ENCODE results near the gene MLC1. TPM values are rescaled to one million over a fixed set of nuclear protein-coding genes. Genes with fewer than 3 reads are reported as not detected.
"Not testable (repeated sequence)": the region's sequence is repeated elsewhere in the genome, so short reads cannot be mapped to it uniquely, and the experiment has no call there.

MLC1 gene
- total RNA-seq, 1 donor from 2014 or later, result not detected

DNA sequence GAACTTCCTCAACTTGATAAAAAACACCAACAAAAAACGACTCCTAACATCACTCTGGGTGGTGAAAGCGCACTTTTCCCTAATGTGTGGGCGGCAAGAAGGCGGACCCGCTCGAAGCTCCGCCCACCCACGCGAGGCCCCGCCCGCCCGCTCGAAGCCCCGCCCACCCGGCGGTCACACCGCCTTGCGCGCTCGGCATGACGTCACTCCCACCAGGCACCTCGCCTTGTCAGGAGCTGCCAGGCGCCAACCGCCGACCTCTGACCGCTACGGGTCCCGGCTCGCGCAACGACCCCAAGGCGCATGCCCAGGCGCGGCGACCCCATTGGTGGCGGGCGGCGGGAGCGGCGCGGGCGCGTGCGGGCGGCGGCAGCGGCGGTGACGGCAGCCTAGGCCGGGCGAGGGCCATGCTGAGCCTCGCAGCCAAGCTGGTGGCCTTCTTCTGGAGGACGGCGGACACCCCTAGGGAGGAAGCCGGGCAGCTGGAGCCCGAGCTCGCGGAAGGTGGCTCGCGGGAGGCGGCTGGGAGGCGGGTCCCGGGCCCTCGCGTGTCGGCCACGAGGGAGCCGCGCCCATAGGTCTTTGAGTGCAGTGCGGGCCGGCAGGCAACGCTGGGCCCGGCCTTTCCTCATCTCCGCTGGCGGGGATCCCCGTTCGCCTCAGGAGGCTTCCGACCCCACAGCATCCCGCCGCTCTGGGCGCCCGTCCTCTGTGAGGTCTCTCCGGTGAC, 4.6 kb upstream of the MLC1 start, which contains the start of gene MOV10L1:
Gene MOV10L1 (plus strand): TSS at position 325 of the 730 bp plus-strand sequence. CDS start 83 bp downstream, at position 408.
- H3K27ac Mint-ChIP-seq, result no peak within 1 kb of the TSS
- H3K9me3 Mint-ChIP-seq (ENCODE audit: low read depth), result peaks cover 3% of the 10 kb centered on the region
- peaks cover 5% of the 10 kb centered on the region for H3K4me1 Mint-ChIP-seq (ENCODE audit: low read depth)
- H3K27me3 Mint-ChIP-seq, result peaks cover 22% of the 10 kb centered on the region
- no peak within 1 kb of the TSS for H3K4me3 Mint-ChIP-seq (ENCODE audit: low read depth)
- DNase-seq (ENCODE audit: low spot score, unreplicated experiment), result no peak
- TF ChIP-seq, protein P1, sequence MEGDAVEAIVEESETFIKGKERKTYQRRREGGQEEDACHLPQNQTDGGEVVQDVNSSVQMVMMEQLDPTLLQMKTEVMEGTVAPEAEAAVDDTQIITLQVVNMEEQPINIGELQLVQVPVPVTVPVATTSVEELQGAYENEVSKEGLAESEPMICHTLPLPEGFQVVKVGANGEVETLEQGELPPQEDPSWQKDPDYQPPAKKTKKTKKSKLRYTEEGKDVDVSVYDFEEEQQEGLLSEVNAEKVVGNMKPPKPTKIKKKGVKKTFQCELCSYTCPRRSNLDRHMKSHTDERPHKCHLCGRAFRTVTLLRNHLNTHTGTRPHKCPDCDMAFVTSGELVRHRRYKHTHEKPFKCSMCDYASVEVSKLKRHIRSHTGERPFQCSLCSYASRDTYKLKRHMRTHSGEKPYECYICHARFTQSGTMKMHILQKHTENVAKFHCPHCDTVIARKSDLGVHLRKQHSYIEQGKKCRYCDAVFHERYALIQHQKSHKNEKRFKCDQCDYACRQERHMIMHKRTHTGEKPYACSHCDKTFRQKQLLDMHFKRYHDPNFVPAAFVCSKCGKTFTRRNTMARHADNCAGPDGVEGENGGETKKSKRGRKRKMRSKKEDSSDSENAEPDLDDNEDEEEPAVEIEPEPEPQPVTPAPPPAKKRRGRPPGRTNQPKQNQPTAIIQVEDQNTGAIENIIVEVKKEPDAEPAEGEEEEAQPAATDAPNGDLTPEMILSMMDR (IDR thresholded peaks at IDR 0.05; ENCODE audit: unreplicated experiment), result no peak
- H3K36me3 Mint-ChIP-seq (ENCODE audit: insufficient read depth), result peaks cover 2% of the 10 kb centered on the region

- TF ChIP-seq, protein P1 (IDR thresholded peaks at IDR 0.05; ENCODE audit: unreplicated experiment), result no peak
- H3K4me3 Mint-ChIP-seq (ENCODE audit: low read depth), result no peak overlapping the region
- peaks cover 2% of the 10 kb centered on the region for H3K36me3 Mint-ChIP-seq (ENCODE audit: insufficient read depth)
- peaks cover 5% of the 10 kb centered on the region for H3K4me1 Mint-ChIP-seq (ENCODE audit: low read depth)
- no peak for DNase-seq (ENCODE audit: low spot score, unreplicated experiment)
- H3K27ac Mint-ChIP-seq, result no peak overlapping the region
- peaks cover 3% of the 10 kb centered on the region for H3K9me3 Mint-ChIP-seq (ENCODE audit: low read depth)
- H3K27me3 Mint-ChIP-seq, result peaks cover 22% of the 10 kb centered on the region
These were observed 4.0 kb upstream of the MLC1 start for GRCh38 chr22:50089231-50089630.

GRCh38 chr22:50088096-50088495, 2.9 kb upstream of the MLC1 start:
- Mint-ChIP-seq H3K27me3 (peaks cover 22% of the 10 kb centered on the region), H3K36me3 (ENCODE audit: insufficient read depth) (peaks cover 2% of the 10 kb centered on the region), H3K27ac (no peak overlapping the region), H3K4me3 (ENCODE audit: low read depth) (no peak overlapping the region), H3K9me3 (ENCODE audit: low read depth) (peaks cover 3% of the 10 kb centered on the region), H3K4me1 (ENCODE audit: low read depth) (peaks cover 5% of the 10 kb centered on the region)
- DNase-seq (ENCODE audit: low spot score, unreplicated experiment), result no peak
- TF ChIP-seq, protein P1 (IDR thresholded peaks at IDR 0.05; ENCODE audit: unreplicated experiment), result no peak

- H3K9me3 Mint-ChIP-seq (ENCODE audit: low read depth), result peaks cover 3% of the 10 kb centered on the region
- DNase-seq (ENCODE audit: low spot score, unreplicated experiment), result no peak
- H3K27me3 Mint-ChIP-seq, result peaks cover 22% of the 10 kb centered on the region
- no peak overlapping the region for H3K27ac Mint-ChIP-seq
- H3K36me3 Mint-ChIP-seq (ENCODE audit: insufficient read depth), result peaks cover 2% of the 10 kb centered on the region
- peaks cover 5% of the 10 kb centered on the region for H3K4me1 Mint-ChIP-seq (ENCODE audit: low read depth)
- H3K4me3 Mint-ChIP-seq (ENCODE audit: low read depth), result no peak overlapping the region
- TF ChIP-seq, protein P1 (IDR thresholded peaks at IDR 0.05; ENCODE audit: unreplicated experiment), result no peak
These were observed 2.4 kb upstream of the MLC1 start for GRCh38 chr22:50087646-50088045.

DNA sequence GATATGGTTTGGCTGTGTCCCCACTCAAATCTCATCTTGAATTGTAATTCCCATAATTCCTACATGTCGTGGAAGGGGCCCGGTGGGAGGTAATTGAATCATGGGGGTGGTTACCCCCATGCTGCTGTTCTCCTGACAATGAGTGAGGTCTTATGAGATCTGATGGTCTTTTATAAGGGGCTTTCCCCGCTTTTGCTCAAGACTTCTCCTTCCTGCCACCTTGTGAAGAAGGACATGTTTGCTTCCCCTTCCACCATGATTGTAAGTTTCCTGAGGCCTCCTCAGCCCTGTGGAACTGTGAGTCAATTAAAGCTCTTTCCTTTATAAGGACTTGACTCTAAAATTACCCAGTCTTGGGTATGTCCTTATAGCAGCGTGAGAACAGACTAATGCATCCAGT, 1.7 kb upstream of the MLC1 start:
- not testable (repeated sequence) for H3K36me3 Mint-ChIP-seq (ENCODE audit: insufficient read depth); DNase-seq (ENCODE audit: low spot score, unreplicated experiment); H3K9me3 Mint-ChIP-seq (ENCODE audit: low read depth); H3K4me1 Mint-ChIP-seq (ENCODE audit: low read depth); H3K4me3 Mint-ChIP-seq (ENCODE audit: low read depth)
- Mint-ChIP-seq H3K27me3 (peaks cover 22% of the 10 kb centered on the region), H3K27ac (peak overlapping the region; percentile 8)

- H3K4me3 Mint-ChIP-seq (ENCODE audit: low read depth), result no peak overlapping the region
- H3K4me1 Mint-ChIP-seq (ENCODE audit: low read depth), result peaks cover 5% of the 10 kb centered on the region
- no peak for DNase-seq (ENCODE audit: low spot score, unreplicated experiment)
- peaks cover 3% of the 10 kb centered on the region for H3K9me3 Mint-ChIP-seq (ENCODE audit: low read depth)
- peaks cover 2% of the 10 kb centered on the region for H3K36me3 Mint-ChIP-seq (ENCODE audit: insufficient read depth)
- TF ChIP-seq, protein P1 (IDR thresholded peaks at IDR 0.05; ENCODE audit: unreplicated experiment), result no peak
- H3K27me3 Mint-ChIP-seq, result peaks cover 19% of the 10 kb centered on the region
- H3K27ac Mint-ChIP-seq, result no peak overlapping the region
These were observed 1.3 kb upstream of the MLC1 start for GRCh38 chr22:50086526-50086925.
